Activated naive CD8-positive, alpha-beta T cell treated with anti-CD3 and anti-CD28 coated beads, Interleukin-2, amount 50 U/mL, for 16 hours (primary cell): Measurements from ENCODE around the gene SSX5.
"Not testable (repeated sequence)": the region's sequence is repeated elsewhere in the genome, so short reads cannot be mapped to it uniquely, and the experiment has no call there.

ENCODE experiments used
- DNase-seq: peaks from one replicate; pipeline ENCODE4 v3.0.0-alpha.2; 2020; ENCODE audit warnings: low read depth, low spot score

Gene SSX5

GRCh38 chrX:48196745-48197201, at the start of gene SSX5:
TSS of gene SSX5 (minus strand) at chrX:48196795. CDS start at chrX:48195358, 1,437 bp downstream.
- DNase-seq, result no peak

- not testable (repeated sequence) for DNase-seq
Measured at GRCh38 chrX:48224196-48224595, 27.6 kb upstream of the SSX5 start.

GRCh38 chrX:48214341-48214740, 17.7 kb upstream of the SSX5 start:
- DNase-seq, result not testable (repeated sequence)

- not testable (repeated sequence) for DNase-seq
Measured at GRCh38 chrX:48190024-48190423, 6.6 kb downstream of the SSX5 start.

GRCh38 chrX:48181882-48182281, 14.7 kb downstream of the SSX5 start:
- DNase-seq, result not testable (repeated sequence)

- DNase-seq, result no peak
Measured at GRCh38 chrX:48180811-48181210, 15.8 kb downstream of the SSX5 start.

- DNase-seq, result no peak
Measured at GRCh38 chrX:48179691-48180090, 16.9 kb downstream of the SSX5 start.

GRCh38 chrX:48166322-48166721, 30.3 kb downstream of the SSX5 start:
- DNase-seq, result not testable (repeated sequence)

GRCh38 chrX:48165241-48165640, 31.4 kb downstream of the SSX5 start:
- DNase-seq, result no peak

- no peak for DNase-seq
Measured at GRCh38 chrX:48156014-48156413, 40.6 kb downstream of the SSX5 start.

- no peak for DNase-seq
Measured at GRCh38 chrX:48154796-48155195, 41.8 kb downstream of the SSX5 start.

- no peak for DNase-seq
Measured at GRCh38 chrX:48153769-48154168, 42.8 kb downstream of the SSX5 start.

GRCh38 chrX:48142697-48143096, 53.9 kb downstream of the SSX5 start:
- not testable (repeated sequence) for DNase-seq

GRCh38 chrX:48141810-48142508, 54.6 kb downstream of the SSX5 start:
- DNase-seq, result not testable (repeated sequence)

- DNase-seq, result not testable (repeated sequence)
Measured at GRCh38 chrX:48139076-48139475, 57.5 kb downstream of the SSX5 start.
